Measurements from ENCODE around the gene CSAG3.

DNA sequence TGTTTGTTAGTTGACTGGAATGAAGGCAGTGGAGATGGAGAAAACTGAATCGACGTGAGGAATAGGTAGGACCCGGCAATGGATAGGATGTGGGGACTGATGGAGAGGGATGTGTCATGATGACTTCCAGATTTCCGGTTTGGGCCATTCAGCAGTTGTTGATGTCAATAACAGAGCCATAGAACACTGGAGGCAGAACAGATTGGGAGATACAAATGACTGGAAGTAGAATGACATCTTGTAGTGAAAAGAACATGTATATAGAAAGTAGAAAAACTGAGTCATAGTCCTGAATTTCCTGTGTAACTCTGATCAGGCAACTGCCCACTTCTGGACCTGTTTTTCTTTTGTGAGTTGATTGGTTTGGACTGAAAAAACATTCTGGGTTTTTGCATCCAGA lies 47.0 kb downstream of the CSAG3 start:
- TF ChIP-seq, protein P1, sequence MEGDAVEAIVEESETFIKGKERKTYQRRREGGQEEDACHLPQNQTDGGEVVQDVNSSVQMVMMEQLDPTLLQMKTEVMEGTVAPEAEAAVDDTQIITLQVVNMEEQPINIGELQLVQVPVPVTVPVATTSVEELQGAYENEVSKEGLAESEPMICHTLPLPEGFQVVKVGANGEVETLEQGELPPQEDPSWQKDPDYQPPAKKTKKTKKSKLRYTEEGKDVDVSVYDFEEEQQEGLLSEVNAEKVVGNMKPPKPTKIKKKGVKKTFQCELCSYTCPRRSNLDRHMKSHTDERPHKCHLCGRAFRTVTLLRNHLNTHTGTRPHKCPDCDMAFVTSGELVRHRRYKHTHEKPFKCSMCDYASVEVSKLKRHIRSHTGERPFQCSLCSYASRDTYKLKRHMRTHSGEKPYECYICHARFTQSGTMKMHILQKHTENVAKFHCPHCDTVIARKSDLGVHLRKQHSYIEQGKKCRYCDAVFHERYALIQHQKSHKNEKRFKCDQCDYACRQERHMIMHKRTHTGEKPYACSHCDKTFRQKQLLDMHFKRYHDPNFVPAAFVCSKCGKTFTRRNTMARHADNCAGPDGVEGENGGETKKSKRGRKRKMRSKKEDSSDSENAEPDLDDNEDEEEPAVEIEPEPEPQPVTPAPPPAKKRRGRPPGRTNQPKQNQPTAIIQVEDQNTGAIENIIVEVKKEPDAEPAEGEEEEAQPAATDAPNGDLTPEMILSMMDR (conservative IDR thresholded peaks at IDR 0.05; ENCODE audit: low read depth, low read length) = no peak
- TF ChIP-seq RFX5 (IDR thresholded peaks at IDR 0.05; ENCODE audit: low read depth, low read length) = no peak
- TF ChIP-seq FOS (IDR thresholded peaks at IDR 0.05; ENCODE audit: low read depth, low read length) = no peak
- no peak for TF ChIP-seq POLR2A (IDR thresholded peaks at IDR 0.05; ENCODE audit: low read depth, low read length)
- TF ChIP-seq SMC3 (IDR thresholded peaks at IDR 0.05; ENCODE audit: low read depth, low read length) = no peak
- TF ChIP-seq, protein P2, sequence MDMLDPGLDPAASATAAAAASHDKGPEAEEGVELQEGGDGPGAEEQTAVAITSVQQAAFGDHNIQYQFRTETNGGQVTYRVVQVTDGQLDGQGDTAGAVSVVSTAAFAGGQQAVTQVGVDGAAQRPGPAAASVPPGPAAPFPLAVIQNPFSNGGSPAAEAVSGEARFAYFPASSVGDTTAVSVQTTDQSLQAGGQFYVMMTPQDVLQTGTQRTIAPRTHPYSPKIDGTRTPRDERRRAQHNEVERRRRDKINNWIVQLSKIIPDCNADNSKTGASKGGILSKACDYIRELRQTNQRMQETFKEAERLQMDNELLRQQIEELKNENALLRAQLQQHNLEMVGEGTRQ (IDR thresholded peaks at IDR 0.05; ENCODE audit: low read depth, low read length) = no peak
- TF ChIP-seq, protein P3, sequence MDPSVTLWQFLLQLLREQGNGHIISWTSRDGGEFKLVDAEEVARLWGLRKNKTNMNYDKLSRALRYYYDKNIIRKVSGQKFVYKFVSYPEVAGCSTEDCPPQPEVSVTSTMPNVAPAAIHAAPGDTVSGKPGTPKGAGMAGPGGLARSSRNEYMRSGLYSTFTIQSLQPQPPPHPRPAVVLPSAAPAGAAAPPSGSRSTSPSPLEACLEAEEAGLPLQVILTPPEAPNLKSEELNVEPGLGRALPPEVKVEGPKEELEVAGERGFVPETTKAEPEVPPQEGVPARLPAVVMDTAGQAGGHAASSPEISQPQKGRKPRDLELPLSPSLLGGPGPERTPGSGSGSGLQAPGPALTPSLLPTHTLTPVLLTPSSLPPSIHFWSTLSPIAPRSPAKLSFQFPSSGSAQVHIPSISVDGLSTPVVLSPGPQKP (IDR thresholded peaks at IDR 0.05; ENCODE audit: borderline replicate concordance, low read depth, low read length) = no peak
- no peak for TF ChIP-seq CHD1 (IDR thresholded peaks at IDR 0.05; ENCODE audit: low read depth, low read length)
- no peak for TF ChIP-seq NFE2L2 (IDR thresholded peaks at IDR 0.05; ENCODE audit: low read depth, low read length)
- TF ChIP-seq MAFK (IDR thresholded peaks at IDR 0.05; ENCODE audit: low read depth, low read length) = no peak
- TF ChIP-seq RAD21 (IDR thresholded peaks at IDR 0.05; ENCODE audit: low read length) = no peak
- no peak for TF ChIP-seq MAZ (IDR thresholded peaks at IDR 0.05; ENCODE audit: borderline replicate concordance, low read depth, low read length)

Data from IMR-90 (cell line).